Neural progenitor cell (in vitro differentiated cells): Measurements from ENCODE around the gene MRPS12. TPM values are rescaled to one million over a fixed set of nuclear protein-coding genes. Genes with fewer than 3 reads are reported as not detected.

Source experiments
- DNase-seq: peaks from one replicate; pipeline ENCODE4 v3.0.0-alpha.2; 2016; ENCODE audit warnings: low spot score
- H2AFZ ChIP-seq: fragments of 200-600 bp; sonication (generic); replicated peaks from 2 replicates; pipeline ENCODE4 v1.6.1; 2016; ENCODE audit warnings: antibody characterized with exemption
- H3F3A ChIP-seq: fragments of 200-600 bp; sonication (generic); 2 replicates; pipeline ENCODE4 v1.6.1; 2016; ENCODE audit warnings: antibody characterized with exemption, low read depth
- H3K27ac ChIP-seq: fragments of 200-600 bp; sonication (generic); 2 replicates; pipeline ENCODE4 v1.5.1; 2016; ENCODE audit warnings: mild to moderate bottlenecking
- H3K27me3 ChIP-seq: fragments of 200-600 bp; sonication (generic); 2 replicates; pipeline ENCODE4 v1.6.1; 2016; ENCODE audit warnings: mild to moderate bottlenecking, moderate library complexity
- H3K36me3 ChIP-seq: fragments of 200-600 bp; sonication (generic); 2 replicates; pipeline ENCODE4 v1.5.1; 2016
- H3K4me1 ChIP-seq: fragments of 200-600 bp; sonication (generic); 2 replicates; pipeline ENCODE4 v1.6.1; 2016; ENCODE audit warnings: mixed run types
- H3K4me2 ChIP-seq: fragments of 200-600 bp; sonication (generic); 2 replicates; pipeline ENCODE4 v1.6.1; 2016
- H3K4me3 ChIP-seq: fragments of 200-600 bp; sonication (generic); 2 replicates; pipeline ENCODE4 v1.5.1; 2016
- H3K79me2 ChIP-seq: fragments of 200-600 bp; sonication (generic); 2 replicates; pipeline ENCODE4 v1.6.1; 2016; ENCODE audit warnings: low read depth
- H3K9ac ChIP-seq: fragments of 200-600 bp; sonication (generic); 2 replicates; pipeline ENCODE4 v1.6.1; 2016
- H3K9me3 ChIP-seq: fragments of 200-600 bp; sonication (generic); 2 replicates; pipeline ENCODE4 v1.5.1; 2016; ENCODE audit warnings: low read depth
- H4K20me1 ChIP-seq: fragments of 200-600 bp; sonication (generic); 2 replicates; pipeline ENCODE4 v1.6.1; 2016; ENCODE audit warnings: low read depth
- H3K27ac Mint-ChIP-seq: 3 replicates; pipeline ENCODE4 v1.8.0; 2021; ENCODE audit warnings: mixed read lengths
- H3K27me3 Mint-ChIP-seq: 2 replicates; pipeline ENCODE4 v1.8.0; 2022; ENCODE audit warnings: low read depth, mild to moderate bottlenecking, inconsistent platforms, moderate library complexity, mixed read lengths; ENCODE audit not compliant: insufficient read depth
- H3K36me3 Mint-ChIP-seq: 3 replicates; pipeline ENCODE4 v1.8.0; 2021; ENCODE audit warnings: mixed read lengths
- H3K4me1 Mint-ChIP-seq: 3 replicates; pipeline ENCODE4 v1.8.0; 2021; ENCODE audit warnings: mixed read lengths
- H3K4me3 Mint-ChIP-seq: 3 replicates; pipeline ENCODE4 v1.8.0; 2021; ENCODE audit warnings: mild to moderate bottlenecking, moderate library complexity, mixed read lengths
- H3K9me3 Mint-ChIP-seq: 3 replicates; pipeline ENCODE4 v1.8.0; 2020; ENCODE audit warnings: mixed read lengths
- CTCF ChIP-seq: fragments of 200-600 bp; sonication (generic); IDR thresholded peaks from 2 replicates; pipeline ENCODE4 v1.5.1; 2017; ENCODE audit warnings: antibody characterized with exemption, mild to moderate bottlenecking
- EZH2 ChIP-seq: fragments of 200-600 bp; sonication (generic); IDR thresholded peaks from 2 replicates; pipeline ENCODE4 v1.6.1; 2017; ENCODE audit warnings: antibody characterized with exemption, mild to moderate bottlenecking, moderate library complexity
- EZH2phosphoT487 ChIP-seq: fragments of 200-600 bp; sonication (generic); IDR thresholded peaks from 2 replicates; pipeline ENCODE4 v1.6.1; 2017; ENCODE audit warnings: antibody characterized with exemption
- total RNA-seq: library from RNA; depleted of rRNA; stranded (reverse); fragments of >200 nt; gene quantifications from 2 replicates; pipeline ENCODE4 v1.2.3, GENCODE V29; 2015; ENCODE audit warnings: low replicate concordance

Gene MRPS12
- total RNA-seq, 1 donor from 2014 or later, result 9.2 TPM

- Histone ChIP-seq H3K79me2 (peaks cover 48% of the 10 kb centered on the region), H3F3A (no peaks in the 10 kb centered on the region), H3K4me2 (no peak overlapping the region), H3K9me3 (no peaks in the 10 kb centered on the region), H3K27ac (no peak overlapping the region), H3K9ac (no peak overlapping the region), H3K36me3 (no peaks in the 10 kb centered on the region), H3K4me3 (no peak overlapping the region), H3K27me3 (no peaks in the 10 kb centered on the region), H4K20me1 (no peaks in the 10 kb centered on the region), H3K4me1 (peaks cover 9% of the 10 kb centered on the region), H2AFZ (no peak overlapping the region)
- no peak for DNase-seq
- peaks cover 3% of the 10 kb centered on the region for H3K9me3 Mint-ChIP-seq
- H3K36me3 Mint-ChIP-seq, result peaks cover 8% of the 10 kb centered on the region
- TF ChIP-seq EZH2phosphoT487 (no peak), CTCF (no peak), EZH2 (no peak)
- no peak overlapping the region for H3K27ac Mint-ChIP-seq
- peaks cover 2% of the 10 kb centered on the region for H3K27me3 Mint-ChIP-seq
- peaks cover 19% of the 10 kb centered on the region for H3K4me1 Mint-ChIP-seq
- no peak overlapping the region for H3K4me3 Mint-ChIP-seq
Observed at GRCh38 chr19:38928391-38929001, 2.2 kb upstream of the MRPS12 start.

GRCh38 chr19:38929929-38930775 is 592 bp upstream of the MRPS12 start, which contains the start of gene SARS2:
Gene SARS2 (minus strand): TSS chr19:38930763. CDS start chr19:38930736, 27 bp downstream.
- Histone ChIP-seq H3K27me3 (no peaks in the 10 kb centered on the region), H3K79me2 (peaks cover 48% of the 10 kb centered on the region), H4K20me1 (no peaks in the 10 kb centered on the region), H2AFZ (peak within 1 kb of the TSS; percentile 97), H3K9ac (peak within 1 kb of the TSS; percentile 94), H3K4me1 (peaks cover 9% of the 10 kb centered on the region), H3K36me3 (no peaks in the 10 kb centered on the region), H3K27ac (peak within 1 kb of the TSS; percentile 91), H3K9me3 (no peaks in the 10 kb centered on the region), H3K4me3 (peak within 1 kb of the TSS; percentile 74), H3F3A (no peaks in the 10 kb centered on the region), H3K4me2 (peak within 1 kb of the TSS; percentile 93)
- H3K9me3 Mint-ChIP-seq, result peaks cover 6% of the 10 kb centered on the region
- peak within 1 kb of the TSS; percentile 97 for H3K4me3 Mint-ChIP-seq
- TF ChIP-seq EZH2 (no peak), CTCF (peak; percentile 100)
- peak; percentile 97 for DNase-seq
- peaks cover 2% of the 10 kb centered on the region for H3K27me3 Mint-ChIP-seq
- peak within 1 kb of the TSS; percentile 88 for H3K27ac Mint-ChIP-seq
- H3K36me3 Mint-ChIP-seq, result peaks cover 11% of the 10 kb centered on the region
- H3K4me1 Mint-ChIP-seq, result peaks cover 19% of the 10 kb centered on the region

GRCh38 chr19:38931521-38931793 is 713 bp downstream of the MRPS12 start:
- H4K20me1 ChIP-seq, result no peaks in the 10 kb centered on the region
- peak overlapping the region; percentile 74 for H3K9ac ChIP-seq
- no peak for DNase-seq
- H3K4me2 ChIP-seq, result peak overlapping the region; percentile 93
- Mint-ChIP-seq H3K4me3 (peak overlapping the region; percentile 97), H3K9me3 (peaks cover 6% of the 10 kb centered on the region), H3K4me1 (peaks cover 19% of the 10 kb centered on the region), H3K27me3 (peaks cover 2% of the 10 kb centered on the region), H3K36me3 (peaks cover 18% of the 10 kb centered on the region), H3K27ac (no peak overlapping the region)
- H2AFZ ChIP-seq, result no peak overlapping the region
- no peak for TF ChIP-seq CTCF
- no peak for TF ChIP-seq EZH2phosphoT487
- TF ChIP-seq EZH2, result no peak
- H3K4me3 ChIP-seq, result peak overlapping the region; percentile 74
- no peaks in the 10 kb centered on the region for H3K27me3 ChIP-seq
- no peaks in the 10 kb centered on the region for H3F3A ChIP-seq
- peaks cover 9% of the 10 kb centered on the region for H3K4me1 ChIP-seq
- no peaks in the 10 kb centered on the region for H3K9me3 ChIP-seq
- H3K27ac ChIP-seq, result no peak overlapping the region
- no peaks in the 10 kb centered on the region for H3K36me3 ChIP-seq
- H3K79me2 ChIP-seq, result peaks cover 48% of the 10 kb centered on the region
